Measurements from ENCODE around the gene OR1A1.
"Not testable (repeated sequence)": the region's sequence is repeated elsewhere in the genome, so short reads cannot be mapped to it uniquely, and the experiment has no call there.

OR1A1 gene

GRCh38 chr17:3238685-3239084 lies 31.2 kb downstream of the OR1A1 start:
- H3K27ac ChIP-seq (ENCODE audit: low read depth, low read length); H3K79me2 ChIP-seq (ENCODE audit: insufficient read depth, low read length); H3K9me3 ChIP-seq (ENCODE audit: insufficient read depth, low read length); H3K4me3 ChIP-seq (ENCODE audit: insufficient read depth, low read length, poor library complexity, severe bottlenecking); H4K20me1 ChIP-seq (ENCODE audit: low read depth, low read length); H3K9me2 ChIP-seq (replicated peaks; ENCODE audit: insufficient read depth, low read length); H3K9ac ChIP-seq (ENCODE audit: low read length); H3F3A ChIP-seq (ENCODE audit: insufficient read depth); H3K4me2 ChIP-seq (ENCODE audit: low read depth, low read length, poor library complexity, severe bottlenecking); H3K27me3 ChIP-seq (ENCODE audit: low read length); H2AFZ ChIP-seq (ENCODE audit: low read depth, low read length, severe bottlenecking); H3K36me3 ChIP-seq (ENCODE audit: low read length): not testable (repeated sequence)

- H3K36me3 ChIP-seq (ENCODE audit: low read length); H3K27me3 ChIP-seq (ENCODE audit: low read length); H4K20me1 ChIP-seq (ENCODE audit: low read depth, low read length); H2AFZ ChIP-seq (ENCODE audit: low read depth, low read length, severe bottlenecking); H3K9me2 ChIP-seq (replicated peaks; ENCODE audit: insufficient read depth, low read length); H3K4me2 ChIP-seq (ENCODE audit: low read depth, low read length, poor library complexity, severe bottlenecking); H3K9me3 ChIP-seq (ENCODE audit: insufficient read depth, low read length); H3K9ac ChIP-seq (ENCODE audit: low read length); H3F3A ChIP-seq (ENCODE audit: insufficient read depth); H3K79me2 ChIP-seq (ENCODE audit: insufficient read depth, low read length); H3K27ac ChIP-seq (ENCODE audit: low read depth, low read length); H3K4me3 ChIP-seq (ENCODE audit: insufficient read depth, low read length, poor library complexity, severe bottlenecking): not testable (repeated sequence)
Observed at GRCh38 chr17:3241044-3241443, 33.6 kb downstream of the OR1A1 start.

GRCh38 chr17:3244841-3245240 lies 37.4 kb downstream of the OR1A1 start:
- H3K27ac ChIP-seq (ENCODE audit: low read depth, low read length); H3F3A ChIP-seq (ENCODE audit: insufficient read depth); H3K27me3 ChIP-seq (ENCODE audit: low read length); H3K4me3 ChIP-seq (ENCODE audit: insufficient read depth, low read length, poor library complexity, severe bottlenecking); H2AFZ ChIP-seq (ENCODE audit: low read depth, low read length, severe bottlenecking); H3K79me2 ChIP-seq (ENCODE audit: insufficient read depth, low read length); H3K4me2 ChIP-seq (ENCODE audit: low read depth, low read length, poor library complexity, severe bottlenecking); H3K36me3 ChIP-seq (ENCODE audit: low read length); H3K9me3 ChIP-seq (ENCODE audit: insufficient read depth, low read length); H3K9me2 ChIP-seq (replicated peaks; ENCODE audit: insufficient read depth, low read length); H4K20me1 ChIP-seq (ENCODE audit: low read depth, low read length); H3K9ac ChIP-seq (ENCODE audit: low read length): not testable (repeated sequence)

DNA sequence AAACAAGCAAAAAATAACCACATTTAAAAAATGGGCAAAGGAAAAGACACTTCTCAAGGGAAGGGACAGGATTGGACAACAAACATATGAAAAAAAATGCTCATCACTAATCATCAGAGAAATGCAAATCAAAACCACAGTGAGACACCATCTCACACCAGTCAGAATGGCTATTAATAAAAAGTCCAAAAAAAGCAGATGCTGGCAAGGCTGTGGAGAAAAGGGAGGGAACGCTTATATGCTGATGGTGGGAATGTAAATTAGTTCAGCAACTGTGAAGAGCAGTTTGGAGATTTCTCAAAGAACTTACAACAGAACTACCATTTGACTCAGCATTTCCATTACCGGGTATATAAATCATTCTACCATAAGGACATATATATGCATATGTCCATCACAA lies 41.5 kb downstream of the OR1A1 start:
- not testable (repeated sequence) for H3K4me3 ChIP-seq (ENCODE audit: insufficient read depth, low read length, poor library complexity, severe bottlenecking); H3K27me3 ChIP-seq (ENCODE audit: low read length); H4K20me1 ChIP-seq (ENCODE audit: low read depth, low read length); H3K9ac ChIP-seq (ENCODE audit: low read length); H3K9me3 ChIP-seq (ENCODE audit: insufficient read depth, low read length); H3K27ac ChIP-seq (ENCODE audit: low read depth, low read length); H3K9me2 ChIP-seq (replicated peaks; ENCODE audit: insufficient read depth, low read length); H2AFZ ChIP-seq (ENCODE audit: low read depth, low read length, severe bottlenecking); H3K79me2 ChIP-seq (ENCODE audit: insufficient read depth, low read length); H3K36me3 ChIP-seq (ENCODE audit: low read length); H3F3A ChIP-seq (ENCODE audit: insufficient read depth); H3K4me2 ChIP-seq (ENCODE audit: low read depth, low read length, poor library complexity, severe bottlenecking)

DNA sequence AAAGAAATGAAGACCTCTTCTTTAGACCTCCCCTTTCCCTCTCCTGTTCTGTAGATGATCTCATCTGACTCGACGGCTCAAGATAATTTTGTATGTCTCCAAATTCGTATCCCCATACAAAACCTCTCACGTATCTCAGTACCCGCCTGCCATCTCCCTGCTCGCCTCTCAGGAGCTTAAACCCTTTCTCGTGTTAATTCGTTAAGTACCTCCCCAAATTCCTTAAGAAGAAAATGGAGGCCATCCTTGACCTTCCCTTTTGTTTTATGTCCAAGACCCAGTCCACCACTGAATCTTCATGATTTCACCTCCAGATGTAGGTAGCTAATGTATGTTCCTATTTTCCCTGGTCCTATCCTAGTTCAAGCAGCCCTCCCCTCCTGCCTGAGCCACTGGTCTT lies 49.1 kb downstream of the OR1A1 start:
- Histone ChIP-seq H3K36me3 (ENCODE audit: low read length) (no peaks in the 10 kb centered on the region), H3K9ac (ENCODE audit: low read length) (no peak overlapping the region), H2AFZ (ENCODE audit: low read depth, low read length, severe bottlenecking) (no peak overlapping the region)

More for the DNA sequence above, 49.1 kb downstream of the OR1A1 start:
- Histone ChIP-seq H3K9me2 (replicated peaks; ENCODE audit: insufficient read depth, low read length) (no peaks in the 10 kb centered on the region), H3K79me2 (ENCODE audit: insufficient read depth, low read length) (no peaks in the 10 kb centered on the region), H3K9me3 (ENCODE audit: insufficient read depth, low read length) (no peaks in the 10 kb centered on the region), H3F3A (ENCODE audit: insufficient read depth) (no peaks in the 10 kb centered on the region), H3K4me3 (ENCODE audit: insufficient read depth, low read length, poor library complexity, severe bottlenecking) (no peak overlapping the region), H4K20me1 (ENCODE audit: low read depth, low read length) (no peaks in the 10 kb centered on the region), H3K4me2 (ENCODE audit: low read depth, low read length, poor library complexity, severe bottlenecking) (no peak overlapping the region), H3K27me3 (ENCODE audit: low read length) (no peaks in the 10 kb centered on the region), H3K27ac (ENCODE audit: low read depth, low read length) (no peak overlapping the region)
- TF ChIP-seq, protein P1, sequence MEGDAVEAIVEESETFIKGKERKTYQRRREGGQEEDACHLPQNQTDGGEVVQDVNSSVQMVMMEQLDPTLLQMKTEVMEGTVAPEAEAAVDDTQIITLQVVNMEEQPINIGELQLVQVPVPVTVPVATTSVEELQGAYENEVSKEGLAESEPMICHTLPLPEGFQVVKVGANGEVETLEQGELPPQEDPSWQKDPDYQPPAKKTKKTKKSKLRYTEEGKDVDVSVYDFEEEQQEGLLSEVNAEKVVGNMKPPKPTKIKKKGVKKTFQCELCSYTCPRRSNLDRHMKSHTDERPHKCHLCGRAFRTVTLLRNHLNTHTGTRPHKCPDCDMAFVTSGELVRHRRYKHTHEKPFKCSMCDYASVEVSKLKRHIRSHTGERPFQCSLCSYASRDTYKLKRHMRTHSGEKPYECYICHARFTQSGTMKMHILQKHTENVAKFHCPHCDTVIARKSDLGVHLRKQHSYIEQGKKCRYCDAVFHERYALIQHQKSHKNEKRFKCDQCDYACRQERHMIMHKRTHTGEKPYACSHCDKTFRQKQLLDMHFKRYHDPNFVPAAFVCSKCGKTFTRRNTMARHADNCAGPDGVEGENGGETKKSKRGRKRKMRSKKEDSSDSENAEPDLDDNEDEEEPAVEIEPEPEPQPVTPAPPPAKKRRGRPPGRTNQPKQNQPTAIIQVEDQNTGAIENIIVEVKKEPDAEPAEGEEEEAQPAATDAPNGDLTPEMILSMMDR (IDR thresholded peaks at IDR 0.05; ENCODE audit: insufficient read depth, low read length, poor library complexity, severe bottlenecking): no peak
- TF ChIP-seq EZH2phosphoT487 (conservative IDR thresholded peaks at IDR 0.05; ENCODE audit: low read length): no peak

All from SU-DHL-6 (cell line).